Measurements from ENCODE around the gene PTPRD.

GRCh38 chr9:10633785-10634184 is 21.0 kb upstream of the PTPRD start:
- TF ChIP-seq, protein P1, sequence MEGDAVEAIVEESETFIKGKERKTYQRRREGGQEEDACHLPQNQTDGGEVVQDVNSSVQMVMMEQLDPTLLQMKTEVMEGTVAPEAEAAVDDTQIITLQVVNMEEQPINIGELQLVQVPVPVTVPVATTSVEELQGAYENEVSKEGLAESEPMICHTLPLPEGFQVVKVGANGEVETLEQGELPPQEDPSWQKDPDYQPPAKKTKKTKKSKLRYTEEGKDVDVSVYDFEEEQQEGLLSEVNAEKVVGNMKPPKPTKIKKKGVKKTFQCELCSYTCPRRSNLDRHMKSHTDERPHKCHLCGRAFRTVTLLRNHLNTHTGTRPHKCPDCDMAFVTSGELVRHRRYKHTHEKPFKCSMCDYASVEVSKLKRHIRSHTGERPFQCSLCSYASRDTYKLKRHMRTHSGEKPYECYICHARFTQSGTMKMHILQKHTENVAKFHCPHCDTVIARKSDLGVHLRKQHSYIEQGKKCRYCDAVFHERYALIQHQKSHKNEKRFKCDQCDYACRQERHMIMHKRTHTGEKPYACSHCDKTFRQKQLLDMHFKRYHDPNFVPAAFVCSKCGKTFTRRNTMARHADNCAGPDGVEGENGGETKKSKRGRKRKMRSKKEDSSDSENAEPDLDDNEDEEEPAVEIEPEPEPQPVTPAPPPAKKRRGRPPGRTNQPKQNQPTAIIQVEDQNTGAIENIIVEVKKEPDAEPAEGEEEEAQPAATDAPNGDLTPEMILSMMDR (conservative IDR thresholded peaks at IDR 0.05 in 1 of 2, IDR thresholded peaks at IDR 0.05 in 1 of 2; ENCODE audit: low read depth in 1 of 2, low read length in 2 of 2): no peak
- no peak for TF ChIP-seq EZH2 (IDR thresholded peaks at IDR 0.05; ENCODE audit: low read length, missing control alignments)

Measured in fibroblast of lung (primary cell).